HG02610 (cell line): ENCODE data around the gene SURF6.

ENCODE experiments used
- ATAC-seq: cut with Tn5 transposase; IDR thresholded peaks from one replicate; pipeline ENCODE4 v1.9.1; 2021; ENCODE audit warnings: mild to moderate bottlenecking, moderate library complexity; ENCODE audit not compliant: unreplicated experiment

Gene SURF6

GRCh38 chr9:133368249-133368881 lies 32.4 kb upstream of the SURF6 start:
- no peak for ATAC-seq

- no peak for ATAC-seq
Observed at GRCh38 chr9:133367778-133368177, 31.8 kb upstream of the SURF6 start.

GRCh38 chr9:133367221-133367620 lies 31.2 kb upstream of the SURF6 start:
- no peak for ATAC-seq

- no peak for ATAC-seq
Observed at GRCh38 chr9:133366435-133366834, 30.4 kb upstream of the SURF6 start.

- ATAC-seq, result no peak
Observed at GRCh38 chr9:133362359-133363044, 26.5 kb upstream of the SURF6 start.

GRCh38 chr9:133361507-133362092 lies 25.6 kb upstream of the SURF6 start:
- no peak for ATAC-seq

GRCh38 chr9:133360400-133361393 lies 24.7 kb upstream of the SURF6 start:
- no peak for ATAC-seq

- ATAC-seq, result no peak
Observed at GRCh38 chr9:133359399-133360175, 23.6 kb upstream of the SURF6 start.

GRCh38 chr9:133357656-133358055 lies 21.7 kb upstream of the SURF6 start:
- no peak for ATAC-seq

GRCh38 chr9:133356391-133357091 lies 20.6 kb upstream of the SURF6 start, which contains the start of the genes SURF1 and SURF2:
Gene SURF1, minus strand, starts transcription at chr9:133356487. Its CDS starts 34 bp downstream, at chr9:133356453.
Gene SURF2, plus strand, starts transcription at chr9:133356550. Its CDS starts 43 bp downstream, at chr9:133356593.
- peak; percentile 77 for ATAC-seq

GRCh38 chr9:133355881-133356357 lies 19.9 kb upstream of the SURF6 start:
- ATAC-seq, result peak; percentile 23

- ATAC-seq, result no peak
Observed at GRCh38 chr9:133354766-133355165, 18.8 kb upstream of the SURF6 start.

GRCh38 chr9:133353548-133353947 lies 17.6 kb upstream of the SURF6 start:
- no peak for ATAC-seq

- no peak for ATAC-seq
Observed at GRCh38 chr9:133352635-133353340, 16.8 kb upstream of the SURF6 start.

- no peak for ATAC-seq
Observed at GRCh38 chr9:133351908-133352634, 16.1 kb upstream of the SURF6 start.

GRCh38 chr9:133351526-133351907 lies 15.5 kb upstream of the SURF6 start:
- ATAC-seq, result no peak

GRCh38 chr9:133349965-133350616 lies 14.1 kb upstream of the SURF6 start:
- ATAC-seq, result no peak
